Epidermal melanocyte (primary cell): Measurements from ENCODE around the gene KCTD17.

Experiments
- DNase-seq: peaks from one replicate; pipeline ENCODE4 v3.0.0; 2011; ENCODE audit warnings: low spot score; ENCODE audit not compliant: insufficient read length

Gene KCTD17

GRCh38 chr22:37103656-37104452, 52.3 kb downstream of the KCTD17 start:
- DNase-seq, result no peak

- no peak for DNase-seq
These were observed 53.6 kb downstream of the KCTD17 start for GRCh38 chr22:37105154-37105553.

GRCh38 chr22:37105990-37106389, 54.4 kb downstream of the KCTD17 start:
- no peak for DNase-seq

GRCh38 chr22:37107816-37108621, 56.5 kb downstream of the KCTD17 start:
- DNase-seq, result no peak

GRCh38 chr22:37109242-37109917, 57.8 kb downstream of the KCTD17 start, which contains the start of gene TMPRSS6:
Gene TMPRSS6, minus strand, starts transcription at chr22:37109713. Its CDS starts 6,296 bp downstream, at chr22:37103417.
- DNase-seq, result no peak

GRCh38 chr22:37111156-37111717, 59.7 kb downstream of the KCTD17 start:
- no peak for DNase-seq

GRCh38 chr22:37112084-37112728, 60.7 kb downstream of the KCTD17 start:
- no peak for DNase-seq
